PFSK-1 (cell line): ENCODE measurements around the gene GSTK1.

ENCODE experiments used
- FOXP2 ChIP-seq: optimal IDR thresholded peaks from 2 replicates; pipeline ENCODE3; 2011; ENCODE audit warnings: borderline replicate concordance, control low read depth, inconsistent platforms; ENCODE audit not compliant: insufficient read depth; ENCODE audit errors: extremely low read length, extremely low read depth
- POLR2AphosphoS5 ChIP-seq: IDR thresholded peaks from 2 replicates; pipeline ENCODE4 v1.6.1; 2012; ENCODE audit warnings: low read depth, mild to moderate bottlenecking, control low read depth, low read length, moderate library complexity
- SIN3A ChIP-seq: IDR thresholded peaks from 2 replicates; pipeline ENCODE4 v1.6.1; 2012; ENCODE audit warnings: mild to moderate bottlenecking, low read length, moderate library complexity, borderline replicate concordance; ENCODE audit not compliant: insufficient read depth
- TAF1 ChIP-seq: IDR thresholded peaks from 2 replicates; pipeline ENCODE4 v1.6.1; 2012; ENCODE audit warnings: low read length, control low read depth, borderline replicate concordance; ENCODE audit not compliant: insufficient read depth
- TF ChIP-seq, protein P1 (sequence below), 2 experiments: IDR thresholded peaks; 2 replicates each; pipeline versions ENCODE4 v1.6.1 to v1.8.0; 2011 to 2012; ENCODE audit warnings: low read depth in 2 of 2, low read length in 2 of 2, control low read depth in 1 of 2, inconsistent platforms in 1 of 2, mild to moderate bottlenecking in 1 of 2, moderate library complexity in 1 of 2; ENCODE audit not compliant: insufficient read depth in 1 of 2

The GSTK1 gene

DNA sequence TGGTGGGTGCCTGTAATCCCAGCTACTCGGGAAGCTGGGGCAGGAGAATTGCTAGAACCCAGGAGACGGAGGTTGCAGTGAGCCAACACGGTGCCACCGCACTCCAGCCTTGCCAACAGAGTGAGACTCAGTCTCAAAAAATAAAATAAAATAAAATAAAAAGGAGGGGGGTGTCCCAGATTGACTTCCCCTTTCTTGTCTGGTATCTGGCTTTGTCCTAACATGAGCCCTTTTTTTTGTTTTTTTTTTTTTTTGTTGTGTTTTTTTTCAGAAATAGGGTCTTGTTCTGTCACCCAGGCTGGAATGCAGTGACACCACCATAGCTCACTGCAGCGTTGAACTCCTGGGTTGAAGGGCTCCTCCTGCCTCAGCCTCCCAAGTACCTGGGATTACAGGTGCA, 29.6 kb downstream of the GSTK1 start:
- TF ChIP-seq, protein P1, sequence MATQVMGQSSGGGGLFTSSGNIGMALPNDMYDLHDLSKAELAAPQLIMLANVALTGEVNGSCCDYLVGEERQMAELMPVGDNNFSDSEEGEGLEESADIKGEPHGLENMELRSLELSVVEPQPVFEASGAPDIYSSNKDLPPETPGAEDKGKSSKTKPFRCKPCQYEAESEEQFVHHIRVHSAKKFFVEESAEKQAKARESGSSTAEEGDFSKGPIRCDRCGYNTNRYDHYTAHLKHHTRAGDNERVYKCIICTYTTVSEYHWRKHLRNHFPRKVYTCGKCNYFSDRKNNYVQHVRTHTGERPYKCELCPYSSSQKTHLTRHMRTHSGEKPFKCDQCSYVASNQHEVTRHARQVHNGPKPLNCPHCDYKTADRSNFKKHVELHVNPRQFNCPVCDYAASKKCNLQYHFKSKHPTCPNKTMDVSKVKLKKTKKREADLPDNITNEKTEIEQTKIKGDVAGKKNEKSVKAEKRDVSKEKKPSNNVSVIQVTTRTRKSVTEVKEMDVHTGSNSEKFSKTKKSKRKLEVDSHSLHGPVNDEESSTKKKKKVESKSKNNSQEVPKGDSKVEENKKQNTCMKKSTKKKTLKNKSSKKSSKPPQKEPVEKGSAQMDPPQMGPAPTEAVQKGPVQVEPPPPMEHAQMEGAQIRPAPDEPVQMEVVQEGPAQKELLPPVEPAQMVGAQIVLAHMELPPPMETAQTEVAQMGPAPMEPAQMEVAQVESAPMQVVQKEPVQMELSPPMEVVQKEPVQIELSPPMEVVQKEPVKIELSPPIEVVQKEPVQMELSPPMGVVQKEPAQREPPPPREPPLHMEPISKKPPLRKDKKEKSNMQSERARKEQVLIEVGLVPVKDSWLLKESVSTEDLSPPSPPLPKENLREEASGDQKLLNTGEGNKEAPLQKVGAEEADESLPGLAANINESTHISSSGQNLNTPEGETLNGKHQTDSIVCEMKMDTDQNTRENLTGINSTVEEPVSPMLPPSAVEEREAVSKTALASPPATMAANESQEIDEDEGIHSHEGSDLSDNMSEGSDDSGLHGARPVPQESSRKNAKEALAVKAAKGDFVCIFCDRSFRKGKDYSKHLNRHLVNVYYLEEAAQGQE (IDR thresholded peaks at IDR 0.05; ENCODE audit: insufficient read depth in 1 of 2, low read depth in 2 of 2, low read length in 2 of 2): no peak
- TF ChIP-seq SIN3A (no peak), FOXP2 (no peak), TAF1 (no peak), POLR2AphosphoS5 (no peak)

DNA sequence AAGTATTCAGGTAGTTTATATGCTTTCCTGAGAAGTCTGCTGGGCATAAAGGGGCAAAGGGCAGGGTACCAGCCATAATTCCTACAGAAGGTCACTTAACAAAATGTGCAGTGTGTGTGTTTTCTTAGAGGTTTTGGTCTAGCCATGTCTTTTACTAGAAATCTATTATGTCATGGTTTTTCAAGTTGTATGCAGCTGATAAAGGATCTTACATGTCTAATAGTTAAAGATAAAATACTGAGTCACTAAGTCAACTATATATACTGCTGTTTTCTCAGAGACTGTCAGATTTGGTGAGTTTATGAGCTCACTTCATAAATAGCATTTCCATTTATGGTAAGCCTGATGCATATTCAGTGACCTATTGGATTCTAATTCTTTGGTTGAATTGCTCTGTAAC, 32.6 kb downstream of the GSTK1 start:
- TF ChIP-seq, protein P1 (IDR thresholded peaks at IDR 0.05; ENCODE audit: insufficient read depth in 1 of 2, low read depth in 2 of 2, low read length in 2 of 2): no peak
- TF ChIP-seq POLR2AphosphoS5 (no peak), FOXP2 (no peak), TAF1 (no peak), SIN3A (no peak)

DNA sequence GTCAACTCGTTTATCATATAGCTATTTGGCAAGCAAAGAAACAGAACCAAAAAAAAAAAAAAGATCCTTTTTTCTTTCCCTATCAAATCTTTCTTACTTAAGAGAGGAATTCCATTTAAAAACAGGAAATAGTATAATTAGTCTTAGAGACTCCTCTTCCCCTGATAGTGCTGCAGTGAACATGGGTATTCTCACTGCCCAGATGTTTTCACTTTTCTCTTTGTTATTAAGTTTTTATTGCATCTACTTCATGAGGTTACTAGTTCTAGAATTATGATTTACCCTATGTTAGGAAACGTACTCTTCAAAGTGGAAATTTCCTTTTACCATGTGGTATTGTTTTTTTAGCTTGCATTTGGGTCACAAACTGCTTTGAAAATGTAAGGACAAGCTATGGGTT, 33.4 kb downstream of the GSTK1 start:
- no peak for TF ChIP-seq POLR2AphosphoS5
- TF ChIP-seq, protein P1 (IDR thresholded peaks at IDR 0.05; ENCODE audit: insufficient read depth in 1 of 2, low read depth in 2 of 2, low read length in 2 of 2): no peak
- TF ChIP-seq FOXP2: no peak
- TF ChIP-seq SIN3A: no peak
- no peak for TF ChIP-seq TAF1

DNA sequence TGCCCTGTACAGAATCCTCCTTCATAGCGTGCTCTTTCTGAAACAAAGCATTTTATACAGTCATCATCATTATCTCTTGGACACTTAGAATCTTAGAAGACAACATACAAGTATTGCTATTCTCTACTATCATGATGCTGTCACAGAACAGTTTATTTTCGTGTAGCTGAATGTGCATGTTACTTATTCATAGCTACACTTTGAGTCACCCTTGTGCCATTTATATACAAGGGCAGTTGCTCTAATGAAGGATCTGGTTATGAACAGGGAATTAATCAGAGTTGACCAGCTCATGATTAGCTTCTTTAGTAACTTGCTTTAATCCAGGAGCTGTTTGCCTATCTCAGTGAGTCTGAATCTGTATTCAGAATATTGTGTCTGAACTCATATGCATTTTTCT, 36.1 kb downstream of the GSTK1 start:
- no peak for TF ChIP-seq TAF1
- TF ChIP-seq, protein P1 (IDR thresholded peaks at IDR 0.05; ENCODE audit: insufficient read depth in 1 of 2, low read depth in 2 of 2, low read length in 2 of 2): no peak
- TF ChIP-seq FOXP2: no peak
- TF ChIP-seq SIN3A: no peak
- TF ChIP-seq POLR2AphosphoS5: no peak

DNA sequence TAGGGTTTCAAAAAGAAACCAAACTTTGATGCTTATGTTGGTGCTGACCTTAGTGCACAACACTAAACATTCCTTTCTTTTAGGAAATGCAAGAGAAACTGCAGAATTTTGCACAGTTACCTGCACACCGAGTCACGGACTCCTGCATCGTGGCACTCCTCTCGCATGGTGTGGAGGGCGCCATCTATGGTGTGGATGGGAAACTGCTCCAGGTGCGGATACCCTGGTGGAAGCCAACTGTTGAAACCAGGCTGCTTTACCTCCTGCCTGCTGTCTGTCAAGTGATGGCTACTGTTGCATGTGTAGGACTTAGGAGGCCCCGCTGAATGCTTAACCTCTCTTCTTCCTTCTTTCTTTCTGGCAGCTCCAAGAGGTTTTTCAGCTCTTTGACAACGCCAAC, 36.6 kb downstream of the GSTK1 start:
- TF ChIP-seq POLR2AphosphoS5 (no peak), SIN3A (no peak), FOXP2 (no peak), TAF1 (no peak)
- TF ChIP-seq, protein P1 (IDR thresholded peaks at IDR 0.05; ENCODE audit: insufficient read depth in 1 of 2, low read depth in 2 of 2, low read length in 2 of 2): no peak
